DMS153 treated with DMSO at 0.1 percent for 48 hours (cell line): ENCODE results near the gene NPHS1.
"Not testable (repeated sequence)": the region's sequence is repeated elsewhere in the genome, so short reads cannot be mapped to it uniquely, and the experiment has no call there.

Experiments
- DNase-seq: peaks from one replicate; lab custom pipeline; 2025; ENCODE audit not compliant: unreplicated experiment; lab: John Stamatoyannopoulos, UW

Gene NPHS1

GRCh38 chr19:35851213-35852028 is 883 bp downstream of the NPHS1 start:
- peak; percentile 35 for DNase-seq

DNA sequence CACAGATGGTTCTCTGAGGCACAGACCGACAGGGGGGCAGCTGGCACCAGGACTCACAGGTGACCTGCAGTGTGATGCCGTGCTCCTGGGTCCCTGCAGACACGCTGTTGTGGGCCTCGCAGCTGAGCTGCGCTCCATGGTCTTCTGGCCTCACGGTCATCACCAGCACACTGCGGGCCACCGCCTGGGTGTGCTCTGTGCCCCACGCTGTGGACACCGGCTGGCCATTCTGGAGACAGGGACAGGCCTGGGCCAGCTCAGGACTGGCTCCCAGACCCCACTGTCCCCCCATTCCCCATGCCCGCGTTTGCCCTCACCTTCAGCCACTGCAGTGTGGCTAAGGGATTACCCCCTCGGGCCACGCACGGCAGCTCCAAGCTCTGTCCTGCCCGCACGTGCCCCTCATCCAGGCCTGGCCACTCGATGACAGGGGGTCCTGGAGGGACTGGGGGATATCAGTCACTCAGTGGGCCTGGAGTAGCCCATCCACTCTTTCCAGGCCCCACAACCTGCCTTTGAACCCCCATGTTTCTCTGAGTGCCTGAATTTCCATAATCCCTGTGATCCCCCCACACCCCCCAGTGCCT is 3.3 kb downstream of the NPHS1 start:
- no peak for DNase-seq

DNA sequence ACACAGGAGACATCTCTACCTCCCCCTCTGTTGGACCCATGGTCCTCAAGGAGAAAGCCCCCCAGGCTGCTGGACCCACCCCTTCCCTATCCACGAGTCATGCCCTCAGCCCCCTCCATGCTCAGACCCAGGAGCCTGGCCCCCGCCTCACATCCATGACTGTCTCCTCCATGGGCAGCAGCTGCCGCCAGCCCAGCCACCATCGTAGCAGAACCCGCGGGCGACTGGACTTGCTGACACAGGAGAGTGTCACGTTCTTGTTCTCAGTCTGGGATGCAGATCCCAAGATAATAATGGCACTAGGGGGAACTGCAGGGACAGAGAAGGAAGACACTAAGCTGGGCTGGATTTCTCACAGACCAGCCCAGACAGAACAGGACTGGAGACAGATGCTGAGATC is 3.8 kb downstream of the NPHS1 start:
- no peak for DNase-seq

GRCh38 chr19:35847911-35848310 is 4.4 kb downstream of the NPHS1 start:
- DNase-seq = no peak

DNA sequence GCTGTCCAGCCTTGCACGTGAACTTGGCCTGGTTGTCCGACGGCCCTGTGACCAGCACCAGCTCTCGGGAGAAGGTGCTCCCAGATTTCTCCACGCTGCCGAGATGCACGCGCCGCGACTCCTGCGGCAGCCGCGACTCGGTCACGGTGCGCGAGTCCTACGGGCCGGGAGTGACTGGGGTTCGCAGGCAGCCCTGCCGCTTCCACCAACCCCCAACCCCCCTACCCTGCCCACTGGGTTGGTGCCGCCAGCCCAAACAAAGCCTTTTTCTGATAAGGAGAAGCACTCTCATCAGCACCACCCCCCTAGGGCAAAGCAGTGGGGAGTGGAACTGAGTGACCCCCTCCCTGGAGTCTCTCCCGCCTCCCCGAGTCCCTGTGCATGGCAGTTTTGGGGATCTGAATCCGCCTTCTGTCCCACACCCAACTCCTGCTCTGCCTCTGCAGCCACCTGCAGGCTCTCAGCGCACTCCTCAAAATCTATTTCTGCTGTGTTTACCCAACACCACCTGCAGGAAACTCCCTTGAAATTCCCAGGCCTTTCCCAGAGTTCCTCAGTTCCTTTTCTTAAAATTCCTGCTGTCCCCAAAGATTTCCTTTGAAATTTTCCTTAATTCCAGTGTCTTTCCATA is 6.2 kb downstream of the NPHS1 start:
- DNase-seq = peak; percentile 33

GRCh38 chr19:35845215-35846037 is 6.9 kb downstream of the NPHS1 start:
- DNase-seq = no peak

DNA sequence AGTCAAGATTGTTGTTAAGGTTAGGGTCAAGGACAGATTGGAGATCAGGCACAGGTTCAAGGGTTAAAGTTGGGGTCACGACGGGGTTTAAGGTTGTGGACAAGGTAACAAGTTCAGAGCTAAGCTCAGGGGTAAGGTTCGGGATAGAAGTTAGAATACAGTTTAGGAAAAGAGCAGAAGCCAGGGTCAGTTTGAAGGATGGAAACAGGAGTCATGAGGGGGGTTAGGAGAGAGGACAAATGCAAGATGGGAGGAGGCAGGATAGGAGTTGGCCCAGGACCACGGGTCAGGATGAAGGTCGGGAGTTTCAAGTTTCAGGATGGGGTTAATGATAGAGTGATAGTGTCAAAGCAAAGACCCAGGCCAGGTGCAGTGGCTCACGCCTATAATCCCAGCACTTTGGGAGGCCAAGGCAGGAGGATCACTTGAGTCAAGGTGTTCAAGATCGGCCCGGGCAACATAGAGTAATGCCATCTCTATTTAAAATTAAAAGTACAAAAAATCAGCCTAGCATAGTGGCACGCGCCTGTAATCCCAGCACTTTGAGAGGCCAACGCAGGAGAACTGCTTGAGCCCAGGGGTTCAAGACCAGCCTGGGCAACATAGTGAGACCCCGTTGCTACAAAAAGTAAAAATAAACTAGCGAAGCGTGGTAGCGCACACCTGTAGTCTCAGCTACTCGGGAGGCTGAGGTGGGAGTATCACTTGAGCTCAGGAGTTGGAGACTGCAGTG is 7.7 kb downstream of the NPHS1 start:
- DNase-seq = no peak

- peak; percentile 4 for DNase-seq
These were observed 8.4 kb downstream of the NPHS1 start for GRCh38 chr19:35843676-35844481.

DNA sequence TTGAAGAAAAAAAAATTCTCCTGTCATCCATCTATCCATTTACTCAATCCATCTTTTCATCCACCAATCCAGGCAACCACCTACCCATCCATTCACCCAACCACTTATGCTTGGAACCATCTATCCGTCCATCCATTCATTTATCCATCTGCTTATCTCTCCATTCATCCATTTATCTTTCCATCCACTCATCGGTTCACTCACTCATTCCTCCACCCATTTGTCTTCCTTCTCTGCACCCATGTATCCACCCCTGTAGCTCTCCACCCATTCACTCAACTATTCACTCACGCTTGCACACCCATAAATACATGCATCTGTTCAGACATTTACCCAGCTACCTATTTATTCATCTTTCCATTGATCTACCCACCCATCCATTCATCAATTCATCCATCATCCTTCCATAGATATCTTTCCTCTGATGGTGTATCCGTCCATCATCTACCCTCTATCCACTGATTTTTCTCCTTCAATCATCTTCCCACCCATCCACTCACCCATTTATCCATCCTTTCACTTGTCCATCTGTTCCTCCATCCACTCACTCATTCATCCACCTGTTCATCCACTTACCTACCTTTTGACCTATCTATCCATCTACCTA is 9.5 kb downstream of the NPHS1 start:
- DNase-seq = no peak

- no peak for DNase-seq
These were observed 10.2 kb downstream of the NPHS1 start for GRCh38 chr19:35841961-35842595.

DNA sequence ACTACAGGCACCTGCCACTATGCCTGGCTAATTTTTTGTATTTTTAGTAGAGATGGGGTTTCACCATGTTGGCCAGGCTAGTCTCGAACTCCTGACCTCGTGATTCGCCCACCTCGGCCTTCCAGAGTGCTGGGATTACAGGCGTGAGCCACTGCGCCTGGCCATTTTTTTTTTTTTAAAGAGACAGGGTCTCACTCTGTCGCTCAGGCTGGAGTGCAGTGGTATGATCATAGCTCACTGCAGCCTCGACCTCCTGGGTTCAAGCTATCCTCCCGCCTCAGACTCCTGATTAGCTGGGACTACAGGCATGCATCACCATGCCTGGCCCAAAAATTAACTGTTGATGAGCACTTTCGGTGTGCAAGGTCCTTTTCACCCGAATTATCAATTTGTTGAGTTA is 16.2 kb downstream of the NPHS1 start:
- DNase-seq = not testable (repeated sequence)

DNA sequence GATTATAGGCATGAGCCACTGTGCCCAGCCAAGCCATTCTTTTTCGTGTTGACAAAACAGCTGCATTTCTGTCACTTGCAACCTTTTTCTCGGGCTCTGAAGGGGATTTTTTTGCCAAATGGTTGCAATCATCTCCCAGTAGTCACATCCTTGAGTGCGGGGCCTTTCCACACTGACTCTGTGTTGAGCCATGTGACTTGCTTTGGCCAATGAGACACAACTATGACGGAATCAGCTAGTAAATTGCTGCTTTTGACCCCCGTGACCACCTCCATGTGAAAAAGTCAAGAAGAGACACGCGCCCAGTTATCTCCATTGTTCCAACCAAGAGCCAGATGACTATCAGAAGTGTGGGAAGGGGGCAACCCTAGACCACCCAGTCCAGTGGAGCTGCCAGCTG is 18.3 kb downstream of the NPHS1 start:
- no peak for DNase-seq

DNA sequence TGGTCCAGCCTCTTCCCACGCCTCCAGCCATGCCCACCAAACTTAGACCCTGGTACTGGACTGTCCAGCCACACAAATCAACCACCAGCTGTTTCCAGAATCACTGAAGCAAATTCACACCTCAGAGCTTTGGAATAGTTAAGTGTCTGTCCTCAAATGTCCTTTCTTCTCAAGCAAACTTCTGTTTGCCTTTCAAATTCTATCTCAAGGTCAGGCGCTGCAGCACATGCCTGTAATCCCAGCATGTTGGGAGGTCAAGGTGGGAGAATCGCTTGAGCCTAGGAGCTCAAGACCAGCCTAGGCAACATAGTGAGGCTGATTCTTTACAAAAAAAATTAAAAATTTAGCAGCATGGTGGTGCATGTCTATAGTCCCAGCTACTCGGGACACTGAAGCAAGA is 20.2 kb downstream of the NPHS1 start:
- no peak for DNase-seq

GRCh38 chr19:35830986-35831385 is 21.3 kb downstream of the NPHS1 start:
- DNase-seq = no peak

DNA sequence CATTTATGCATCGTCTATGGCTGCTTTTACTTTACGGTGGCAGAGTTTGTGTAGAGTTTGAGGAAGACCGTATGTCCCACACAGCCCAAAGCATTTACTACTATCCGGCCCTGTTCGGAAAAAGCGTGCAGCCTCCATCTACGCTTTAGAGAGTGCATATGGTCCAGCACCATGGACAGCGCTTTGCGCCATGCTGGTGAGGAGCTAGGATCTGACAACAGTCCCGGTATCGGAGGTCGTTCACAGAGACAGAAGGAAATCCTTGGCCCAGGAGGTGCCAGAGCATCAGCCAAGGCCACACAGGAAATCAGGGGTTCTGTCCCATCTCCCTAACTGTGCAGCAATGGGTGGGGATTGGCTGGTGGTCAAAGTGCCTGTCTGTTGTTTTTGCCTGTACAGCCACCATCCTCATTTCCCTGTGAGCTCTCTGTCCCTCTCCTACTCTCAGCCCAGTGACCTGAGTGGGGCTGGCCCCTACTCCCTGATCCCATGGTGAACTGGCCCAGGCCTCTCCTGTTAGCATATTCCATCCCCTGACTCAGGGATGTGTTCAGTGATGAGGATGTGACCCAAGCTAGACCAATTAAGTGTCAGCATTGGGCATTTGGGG is 23.5 kb downstream of the NPHS1 start:
- no peak for DNase-seq

- no peak for DNase-seq
These were observed 28.2 kb downstream of the NPHS1 start for GRCh38 chr19:35824150-35824549.

- DNase-seq = no peak
These were observed 29.7 kb downstream of the NPHS1 start for GRCh38 chr19:35822579-35822978.

- DNase-seq = no peak
These were observed 33.9 kb downstream of the NPHS1 start for GRCh38 chr19:35818445-35818844.

DNA sequence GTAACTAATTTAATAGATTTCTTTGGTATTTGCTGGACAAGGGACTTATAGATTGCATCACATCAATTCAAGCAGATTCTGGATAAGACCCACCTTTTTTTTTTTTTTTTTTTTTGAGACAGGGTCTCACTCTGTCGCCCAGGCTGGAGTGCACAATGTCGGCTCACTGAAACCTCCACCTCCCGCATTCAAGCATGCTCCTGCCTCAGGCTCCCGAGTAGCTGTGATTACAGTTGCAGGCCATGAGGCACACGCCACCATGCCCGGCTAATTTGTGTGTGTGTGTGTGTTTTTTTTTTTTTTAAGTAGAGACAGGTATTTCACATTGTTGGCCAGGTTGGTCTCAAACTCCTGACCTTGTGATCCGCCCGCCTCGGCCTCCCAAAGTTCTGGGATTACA is 35.5 kb downstream of the NPHS1 start:
- no peak for DNase-seq
